ENCODE data around the gene BCAP29.
"Not testable (repeated sequence)": the region's sequence is repeated elsewhere in the genome, so short reads cannot be mapped to it uniquely, and the experiment has no call there.

The BCAP29 gene

DNA sequence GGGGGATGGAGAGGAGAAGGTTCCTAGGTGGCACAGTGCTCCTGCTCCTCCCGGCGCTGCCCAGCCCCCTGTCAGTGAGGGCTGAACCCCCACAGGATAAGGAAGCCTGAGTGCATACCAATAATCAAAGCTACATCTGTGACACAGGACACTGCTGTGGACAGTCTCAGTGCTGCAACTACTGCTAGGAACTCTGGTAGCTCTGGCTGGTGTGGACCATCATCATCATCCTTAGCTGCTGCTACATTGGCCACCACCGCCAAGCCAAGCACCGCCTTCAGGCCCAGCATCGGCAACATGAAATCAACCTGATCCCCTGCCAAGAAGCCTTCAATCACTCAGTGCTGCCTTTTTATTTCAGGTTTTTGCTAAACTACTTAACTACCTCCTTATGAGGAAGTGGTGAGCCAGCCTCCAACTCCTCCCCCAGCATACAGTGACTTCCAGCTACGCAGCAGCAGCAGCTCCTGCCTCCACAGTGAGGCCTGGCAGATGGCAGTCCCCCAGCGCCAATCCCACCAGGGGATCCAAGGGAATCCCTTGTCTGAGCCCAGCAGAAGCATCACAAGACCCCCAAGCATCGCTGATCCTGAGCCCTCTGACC, 48.5 kb downstream of the BCAP29 start:
- Histone ChIP-seq H3K9me3 (ENCODE audit: control insufficient read depth, low read length) (no peaks in the 10 kb centered on the region), H3K36me3 (ENCODE audit: control insufficient read depth, insufficient read depth, low read length, severe bottlenecking) (no peaks in the 10 kb centered on the region), H3K9ac (ENCODE audit: low read length) (no peak overlapping the region), H3K4me1 (ENCODE audit: control insufficient read depth, insufficient read depth, low read length) (no peaks in the 10 kb centered on the region), H3K27me3 (replicated peaks; ENCODE audit: control insufficient read depth, insufficient read depth, low read length) (no peaks in the 10 kb centered on the region), H3K4me3 (ENCODE audit: low read length) (no peak overlapping the region)
- no peak for DNase-seq (ENCODE audit: low read depth)

DNA sequence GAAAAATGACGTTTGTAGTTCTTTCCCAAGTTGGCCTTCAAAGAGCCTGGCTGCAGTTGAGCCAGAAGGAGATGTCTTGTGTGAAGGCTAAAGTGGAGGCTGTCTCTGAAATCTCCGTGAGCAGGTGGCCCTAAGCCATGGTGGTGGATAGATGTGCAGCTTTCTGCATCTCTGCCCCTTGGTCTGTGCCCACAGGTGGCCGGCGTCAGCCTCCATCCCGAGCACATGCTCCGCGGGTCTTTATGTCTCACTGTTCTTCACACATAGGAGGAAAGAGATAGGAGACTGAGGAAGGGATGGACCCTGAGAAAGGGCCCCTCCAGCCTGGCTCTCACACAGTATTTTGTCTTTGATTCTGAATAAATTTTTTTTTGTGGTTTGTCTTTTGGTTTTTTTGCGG, 50.3 kb downstream of the BCAP29 start:
- H3K36me3 ChIP-seq (ENCODE audit: control insufficient read depth, insufficient read depth, low read length, severe bottlenecking), result no peaks in the 10 kb centered on the region
- H3K4me1 ChIP-seq (ENCODE audit: control insufficient read depth, insufficient read depth, low read length), result no peaks in the 10 kb centered on the region
- H3K9me3 ChIP-seq (ENCODE audit: control insufficient read depth, low read length), result no peaks in the 10 kb centered on the region
- H3K27me3 ChIP-seq (replicated peaks; ENCODE audit: control insufficient read depth, insufficient read depth, low read length), result no peaks in the 10 kb centered on the region
- no peak for DNase-seq (ENCODE audit: low read depth)
- H3K9ac ChIP-seq (ENCODE audit: low read length), result no peak overlapping the region
- H3K4me3 ChIP-seq (ENCODE audit: low read length), result no peak overlapping the region

DNA sequence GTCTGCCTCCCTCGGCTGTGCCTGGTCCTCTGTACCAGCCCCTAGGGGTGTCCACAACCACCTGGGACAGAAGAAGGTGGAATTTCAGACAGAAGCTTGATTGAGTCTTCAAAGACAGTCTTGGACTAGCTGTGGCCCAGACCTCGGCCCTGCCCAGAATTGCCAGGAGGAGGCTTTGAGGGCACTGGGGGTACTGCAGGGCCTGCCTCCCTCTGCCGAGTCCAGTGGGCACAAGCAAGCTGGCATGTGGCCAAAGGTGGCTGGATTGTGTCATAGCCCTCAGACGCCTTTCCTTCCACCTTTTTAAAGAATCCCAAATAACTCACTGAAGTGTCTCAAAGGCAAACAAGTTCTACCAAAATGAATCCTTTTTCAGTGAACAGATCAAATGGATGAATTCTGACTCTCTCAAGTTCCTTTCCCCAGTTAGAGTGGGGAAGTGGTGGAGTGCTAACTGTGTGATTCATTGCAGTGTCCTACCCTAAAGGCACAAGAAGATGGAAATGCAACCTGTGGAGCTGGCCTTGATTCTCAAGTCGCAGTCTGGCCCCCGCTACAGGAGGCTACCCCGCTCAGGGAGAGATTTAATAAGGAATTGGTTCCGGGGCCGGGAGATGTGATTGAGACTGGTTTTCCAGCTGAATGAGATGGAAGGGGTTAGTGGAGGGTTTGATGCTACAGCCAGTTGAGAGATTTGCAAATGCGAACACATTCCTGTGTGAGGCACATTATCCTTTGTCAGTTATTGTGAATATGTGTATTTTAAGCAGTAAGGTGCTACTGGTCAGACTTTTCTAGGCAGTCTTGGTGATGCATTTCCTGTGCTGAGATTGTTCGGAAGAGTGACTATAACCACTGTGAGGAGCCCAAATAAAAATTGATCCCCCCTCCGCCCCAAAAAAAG, 51.8 kb downstream of the BCAP29 start:
- no peaks in the 10 kb centered on the region for H3K4me1 ChIP-seq (ENCODE audit: control insufficient read depth, insufficient read depth, low read length)
- no peaks in the 10 kb centered on the region for H3K36me3 ChIP-seq (ENCODE audit: control insufficient read depth, insufficient read depth, low read length, severe bottlenecking)
- H3K27me3 ChIP-seq (replicated peaks; ENCODE audit: control insufficient read depth, insufficient read depth, low read length), result no peaks in the 10 kb centered on the region
- H3K4me3 ChIP-seq (ENCODE audit: low read length), result no peak overlapping the region
- no peaks in the 10 kb centered on the region for H3K9me3 ChIP-seq (ENCODE audit: control insufficient read depth, low read length)
- no peak overlapping the region for H3K9ac ChIP-seq (ENCODE audit: low read length)
- DNase-seq (ENCODE audit: low read depth), result no peak

- H3K4me3 ChIP-seq (ENCODE audit: low read length), result no peak overlapping the region
- H3K36me3 ChIP-seq (ENCODE audit: control insufficient read depth, insufficient read depth, low read length, severe bottlenecking), result no peaks in the 10 kb centered on the region
- no peak for DNase-seq (ENCODE audit: low read depth)
- no peaks in the 10 kb centered on the region for H3K4me1 ChIP-seq (ENCODE audit: control insufficient read depth, insufficient read depth, low read length)
- no peaks in the 10 kb centered on the region for H3K27me3 ChIP-seq (replicated peaks; ENCODE audit: control insufficient read depth, insufficient read depth, low read length)
- no peaks in the 10 kb centered on the region for H3K9me3 ChIP-seq (ENCODE audit: control insufficient read depth, low read length)
- H3K9ac ChIP-seq (ENCODE audit: low read length), result no peak overlapping the region
Observed at GRCh38 chr7:107632492-107632865, 52.4 kb downstream of the BCAP29 start.

DNA sequence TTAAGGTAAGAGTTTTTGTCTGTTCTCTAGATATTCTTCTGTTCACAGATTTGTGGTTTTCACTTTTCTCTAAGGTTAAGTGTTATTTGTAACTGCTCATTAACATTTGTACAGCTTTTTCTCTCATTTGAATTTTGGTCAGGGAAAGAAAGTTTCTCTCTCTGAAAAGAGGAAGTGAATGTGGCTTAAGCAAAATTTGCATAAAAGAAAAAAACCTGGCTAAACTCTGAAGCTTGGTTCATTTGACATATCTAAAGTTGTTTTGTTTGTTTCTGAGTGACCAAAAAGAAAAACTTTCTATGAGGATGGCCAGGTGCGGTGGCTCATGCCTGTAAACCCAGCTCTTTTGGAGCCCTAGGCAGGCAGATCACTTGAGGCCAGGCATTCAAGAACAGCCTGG, 58.5 kb downstream of the BCAP29 start:
- no peaks in the 10 kb centered on the region for H3K36me3 ChIP-seq (ENCODE audit: control insufficient read depth, insufficient read depth, low read length, severe bottlenecking)
- H3K9me3 ChIP-seq (ENCODE audit: control insufficient read depth, low read length), result no peaks in the 10 kb centered on the region
- H3K27me3 ChIP-seq (replicated peaks; ENCODE audit: control insufficient read depth, insufficient read depth, low read length), result no peaks in the 10 kb centered on the region
- no peak for DNase-seq (ENCODE audit: low read depth)
- H3K4me1 ChIP-seq (ENCODE audit: control insufficient read depth, insufficient read depth, low read length), result peaks cover 7% of the 10 kb centered on the region
- no peak overlapping the region for H3K4me3 ChIP-seq (ENCODE audit: low read length)
- H3K9ac ChIP-seq (ENCODE audit: low read length), result no peak overlapping the region

GRCh38 chr7:107639070-107639469, 59.0 kb downstream of the BCAP29 start:
- not testable (repeated sequence) for H3K27me3 ChIP-seq (replicated peaks; ENCODE audit: control insufficient read depth, insufficient read depth, low read length); H3K36me3 ChIP-seq (ENCODE audit: control insufficient read depth, insufficient read depth, low read length, severe bottlenecking); DNase-seq (ENCODE audit: low read depth); H3K4me3 ChIP-seq (ENCODE audit: low read length); H3K9ac ChIP-seq (ENCODE audit: low read length); H3K9me3 ChIP-seq (ENCODE audit: control insufficient read depth, low read length)
- H3K4me1 ChIP-seq (ENCODE audit: control insufficient read depth, insufficient read depth, low read length), result peaks cover 12% of the 10 kb centered on the region

DNA sequence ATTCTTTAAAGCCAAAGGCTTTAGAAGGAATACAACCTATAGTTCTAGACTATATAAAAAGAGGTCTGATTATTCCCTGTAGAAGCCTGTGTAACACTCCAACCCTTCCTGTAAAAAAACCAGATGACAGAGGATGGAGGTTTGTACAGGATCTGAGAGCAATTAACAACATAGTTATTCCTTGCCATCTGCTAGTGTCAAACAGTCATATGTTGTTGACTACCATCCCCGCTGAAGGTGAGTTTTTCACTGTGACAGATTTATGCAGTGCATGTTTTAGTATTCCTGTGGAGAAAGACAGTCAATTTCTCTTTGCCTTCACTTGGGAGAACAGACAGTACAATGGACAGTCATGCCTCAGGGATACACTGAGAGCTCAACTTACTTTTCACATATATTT, 61.6 kb downstream of the BCAP29 start:
- peaks cover 22% of the 10 kb centered on the region for H3K4me1 ChIP-seq (ENCODE audit: control insufficient read depth, insufficient read depth, low read length)
- H3K27me3 ChIP-seq (replicated peaks; ENCODE audit: control insufficient read depth, insufficient read depth, low read length), result no peaks in the 10 kb centered on the region
- H3K9me3 ChIP-seq (ENCODE audit: control insufficient read depth, low read length), result no peaks in the 10 kb centered on the region
- DNase-seq (ENCODE audit: low read depth), result no peak
- H3K4me3 ChIP-seq (ENCODE audit: low read length), result no peak overlapping the region
- H3K9ac ChIP-seq (ENCODE audit: low read length), result no peak overlapping the region
- H3K36me3 ChIP-seq (ENCODE audit: control insufficient read depth, insufficient read depth, low read length, severe bottlenecking), result no peaks in the 10 kb centered on the region

GRCh38 chr7:107642501-107642900, 62.5 kb downstream of the BCAP29 start:
- no peak for DNase-seq (ENCODE audit: low read depth)
- no peak overlapping the region for H3K4me3 ChIP-seq (ENCODE audit: low read length)
- H3K4me1 ChIP-seq (ENCODE audit: control insufficient read depth, insufficient read depth, low read length), result peaks cover 22% of the 10 kb centered on the region
- no peaks in the 10 kb centered on the region for H3K27me3 ChIP-seq (replicated peaks; ENCODE audit: control insufficient read depth, insufficient read depth, low read length)
- H3K9ac ChIP-seq (ENCODE audit: low read length), result no peak overlapping the region
- H3K9me3 ChIP-seq (ENCODE audit: control insufficient read depth, low read length), result no peaks in the 10 kb centered on the region
- H3K36me3 ChIP-seq (ENCODE audit: control insufficient read depth, insufficient read depth, low read length, severe bottlenecking), result no peaks in the 10 kb centered on the region

DNA sequence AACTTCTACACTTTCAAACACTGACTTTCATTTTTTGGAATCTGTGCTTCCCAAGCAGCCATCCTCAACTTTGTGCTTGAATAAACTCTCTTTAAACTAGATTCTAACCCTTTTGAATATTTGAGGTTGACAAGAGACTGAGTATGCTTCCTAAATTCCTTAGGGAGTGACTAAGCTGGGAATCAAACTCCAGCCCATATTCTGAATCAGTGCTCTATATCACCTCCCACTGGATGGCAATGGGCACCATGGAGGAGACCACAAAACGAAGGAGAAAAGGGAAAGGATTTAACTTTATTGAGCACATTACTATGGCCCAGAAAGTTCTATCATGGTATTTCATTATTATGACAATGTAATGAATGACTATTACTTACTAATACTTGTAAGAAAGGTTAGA, 63.4 kb downstream of the BCAP29 start:
- no peak overlapping the region for H3K9ac ChIP-seq (ENCODE audit: low read length)
- H3K27me3 ChIP-seq (replicated peaks; ENCODE audit: control insufficient read depth, insufficient read depth, low read length), result no peaks in the 10 kb centered on the region
- H3K4me1 ChIP-seq (ENCODE audit: control insufficient read depth, insufficient read depth, low read length), result peaks cover 22% of the 10 kb centered on the region
- no peaks in the 10 kb centered on the region for H3K9me3 ChIP-seq (ENCODE audit: control insufficient read depth, low read length)
- no peaks in the 10 kb centered on the region for H3K36me3 ChIP-seq (ENCODE audit: control insufficient read depth, insufficient read depth, low read length, severe bottlenecking)
- no peak overlapping the region for H3K4me3 ChIP-seq (ENCODE audit: low read length)
- DNase-seq (ENCODE audit: low read depth), result peak; percentile 26

GRCh38 chr7:107643938-107644308, 63.9 kb downstream of the BCAP29 start:
- no peaks in the 10 kb centered on the region for H3K36me3 ChIP-seq (ENCODE audit: control insufficient read depth, insufficient read depth, low read length, severe bottlenecking)

GRCh38 chr7:107644309-107644974, 64.4 kb downstream of the BCAP29 start:
- DNase-seq (ENCODE audit: low read depth), result peak; percentile 7
- H3K4me1 ChIP-seq (ENCODE audit: control insufficient read depth, insufficient read depth, low read length), result peaks cover 22% of the 10 kb centered on the region
- no peaks in the 10 kb centered on the region for H3K27me3 ChIP-seq (replicated peaks; ENCODE audit: control insufficient read depth, insufficient read depth, low read length)
- peak overlapping the region; percentile 54 for H3K4me3 ChIP-seq (ENCODE audit: low read length)
- H3K9ac ChIP-seq (ENCODE audit: low read length), result peak overlapping the region; percentile 11
- no peaks in the 10 kb centered on the region for H3K9me3 ChIP-seq (ENCODE audit: control insufficient read depth, low read length)
- H3K36me3 ChIP-seq (ENCODE audit: control insufficient read depth, insufficient read depth, low read length, severe bottlenecking), result no peaks in the 10 kb centered on the region

More at GRCh38 chr7:107643938-107644308, 63.9 kb downstream of the BCAP29 start:
- Histone ChIP-seq H3K4me1 (ENCODE audit: control insufficient read depth, insufficient read depth, low read length) (peaks cover 22% of the 10 kb centered on the region), H3K9me3 (ENCODE audit: control insufficient read depth, low read length) (no peaks in the 10 kb centered on the region), H3K9ac (ENCODE audit: low read length) (peak overlapping the region; percentile 11), H3K4me3 (ENCODE audit: low read length) (peak overlapping the region; percentile 54), H3K27me3 (replicated peaks; ENCODE audit: control insufficient read depth, insufficient read depth, low read length) (no peaks in the 10 kb centered on the region)
- no peak for DNase-seq (ENCODE audit: low read depth)
